ENCODE measurements around the gene RNF217.

Gene RNF217

DNA sequence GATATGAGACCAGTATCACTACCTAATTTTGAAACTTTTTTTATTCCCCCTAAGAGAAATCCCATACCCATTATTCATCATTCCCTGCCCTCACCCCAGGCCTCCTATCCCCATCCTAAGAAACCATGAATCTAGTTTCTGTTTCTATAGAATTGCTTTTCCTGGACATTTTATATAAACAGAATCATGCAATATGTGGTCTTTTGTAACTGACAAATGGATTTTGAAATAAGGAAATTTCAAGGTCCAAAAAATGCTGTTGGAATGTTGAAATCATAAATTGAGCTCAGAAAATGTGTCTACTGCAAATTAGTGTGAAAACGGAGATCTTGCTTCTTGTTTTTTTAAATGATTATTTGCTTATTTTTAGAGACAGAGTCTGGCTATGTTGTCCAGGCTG is 25.1 kb downstream of the RNF217 start:
- Histone ChIP-seq H3K27me3 (ENCODE audit: insufficient read depth, low read length, poor library complexity, severe bottlenecking) (no peaks in the 10 kb centered on the region), H3K4me3 (ENCODE audit: low read length, poor library complexity, severe bottlenecking) (no peak overlapping the region), H4K20me1 (ENCODE audit: insufficient read depth, low read length, poor library complexity, severe bottlenecking) (no peaks in the 10 kb centered on the region), H3K4me2 (ENCODE audit: low read depth, low read length, poor library complexity, severe bottlenecking) (no peak overlapping the region), H2AFZ (ENCODE audit: low read length) (no peak overlapping the region), H3K79me2 (ENCODE audit: insufficient read depth, low read length) (no peaks in the 10 kb centered on the region), H3K9ac (ENCODE audit: low read depth, low read length, poor library complexity, severe bottlenecking) (no peak overlapping the region), H3K4me1 (ENCODE audit: insufficient read depth, low read length, poor library complexity, severe bottlenecking) (no peaks in the 10 kb centered on the region), H3K9me3 (ENCODE audit: insufficient read depth, low read depth, low read length) (no peaks in the 10 kb centered on the region), H3F3A (ENCODE audit: low read depth) (no peaks in the 10 kb centered on the region), H3K36me3 (ENCODE audit: insufficient read depth, low read length) (no peaks in the 10 kb centered on the region), H3K9me2 (replicated peaks; ENCODE audit: low read depth, low read length) (no peaks in the 10 kb centered on the region)
- TF ChIP-seq, protein P1, sequence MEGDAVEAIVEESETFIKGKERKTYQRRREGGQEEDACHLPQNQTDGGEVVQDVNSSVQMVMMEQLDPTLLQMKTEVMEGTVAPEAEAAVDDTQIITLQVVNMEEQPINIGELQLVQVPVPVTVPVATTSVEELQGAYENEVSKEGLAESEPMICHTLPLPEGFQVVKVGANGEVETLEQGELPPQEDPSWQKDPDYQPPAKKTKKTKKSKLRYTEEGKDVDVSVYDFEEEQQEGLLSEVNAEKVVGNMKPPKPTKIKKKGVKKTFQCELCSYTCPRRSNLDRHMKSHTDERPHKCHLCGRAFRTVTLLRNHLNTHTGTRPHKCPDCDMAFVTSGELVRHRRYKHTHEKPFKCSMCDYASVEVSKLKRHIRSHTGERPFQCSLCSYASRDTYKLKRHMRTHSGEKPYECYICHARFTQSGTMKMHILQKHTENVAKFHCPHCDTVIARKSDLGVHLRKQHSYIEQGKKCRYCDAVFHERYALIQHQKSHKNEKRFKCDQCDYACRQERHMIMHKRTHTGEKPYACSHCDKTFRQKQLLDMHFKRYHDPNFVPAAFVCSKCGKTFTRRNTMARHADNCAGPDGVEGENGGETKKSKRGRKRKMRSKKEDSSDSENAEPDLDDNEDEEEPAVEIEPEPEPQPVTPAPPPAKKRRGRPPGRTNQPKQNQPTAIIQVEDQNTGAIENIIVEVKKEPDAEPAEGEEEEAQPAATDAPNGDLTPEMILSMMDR (conservative IDR thresholded peaks at IDR 0.05; ENCODE audit: low read length) = no peak

DNA sequence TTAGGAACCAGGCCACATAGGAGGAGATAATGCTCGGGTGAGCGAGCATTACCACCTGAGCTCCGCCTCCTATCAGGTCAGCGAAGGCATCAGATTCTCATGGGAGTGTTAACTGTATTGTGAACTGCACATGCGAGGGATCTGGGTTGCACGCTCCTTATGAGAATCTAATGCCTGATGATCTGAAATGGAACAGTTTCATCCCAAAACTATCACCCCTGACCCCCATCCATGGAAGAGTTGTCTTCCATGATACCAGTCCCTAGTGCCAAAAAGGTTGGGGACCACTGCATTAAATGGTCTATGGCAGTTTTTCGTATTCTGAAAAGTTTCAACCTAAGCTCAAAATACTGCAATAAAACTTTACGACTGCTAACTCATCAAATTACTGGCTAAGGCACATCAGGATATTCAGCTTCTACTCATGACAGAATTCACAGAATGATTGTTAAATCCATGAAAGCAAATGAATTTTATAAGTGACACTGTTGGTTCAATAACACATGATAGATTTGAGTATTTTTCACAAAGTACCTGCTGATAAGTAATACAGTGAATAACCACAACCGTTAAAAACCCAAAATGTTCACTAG is 25.9 kb downstream of the RNF217 start:
- Histone ChIP-seq H3K36me3 (ENCODE audit: insufficient read depth, low read length) (no peaks in the 10 kb centered on the region), H3K4me3 (ENCODE audit: low read length, poor library complexity, severe bottlenecking) (no peak overlapping the region), H3K9me3 (ENCODE audit: insufficient read depth, low read depth, low read length) (no peaks in the 10 kb centered on the region), H3K9ac (ENCODE audit: low read depth, low read length, poor library complexity, severe bottlenecking) (no peak overlapping the region), H3K4me1 (ENCODE audit: insufficient read depth, low read length, poor library complexity, severe bottlenecking) (no peaks in the 10 kb centered on the region), H3K27me3 (ENCODE audit: insufficient read depth, low read length, poor library complexity, severe bottlenecking) (no peaks in the 10 kb centered on the region), H3F3A (ENCODE audit: low read depth) (no peaks in the 10 kb centered on the region), H3K9me2 (replicated peaks; ENCODE audit: low read depth, low read length) (no peaks in the 10 kb centered on the region), H3K79me2 (ENCODE audit: insufficient read depth, low read length) (no peaks in the 10 kb centered on the region), H3K4me2 (ENCODE audit: low read depth, low read length, poor library complexity, severe bottlenecking) (no peak overlapping the region), H2AFZ (ENCODE audit: low read length) (no peak overlapping the region), H4K20me1 (ENCODE audit: insufficient read depth, low read length, poor library complexity, severe bottlenecking) (no peaks in the 10 kb centered on the region)
- TF ChIP-seq, protein P1 (conservative IDR thresholded peaks at IDR 0.05; ENCODE audit: low read length) = no peak
- TF ChIP-seq EZH2phosphoT487 (IDR thresholded peaks at IDR 0.05; ENCODE audit: borderline replicate concordance) = no peak

DNA sequence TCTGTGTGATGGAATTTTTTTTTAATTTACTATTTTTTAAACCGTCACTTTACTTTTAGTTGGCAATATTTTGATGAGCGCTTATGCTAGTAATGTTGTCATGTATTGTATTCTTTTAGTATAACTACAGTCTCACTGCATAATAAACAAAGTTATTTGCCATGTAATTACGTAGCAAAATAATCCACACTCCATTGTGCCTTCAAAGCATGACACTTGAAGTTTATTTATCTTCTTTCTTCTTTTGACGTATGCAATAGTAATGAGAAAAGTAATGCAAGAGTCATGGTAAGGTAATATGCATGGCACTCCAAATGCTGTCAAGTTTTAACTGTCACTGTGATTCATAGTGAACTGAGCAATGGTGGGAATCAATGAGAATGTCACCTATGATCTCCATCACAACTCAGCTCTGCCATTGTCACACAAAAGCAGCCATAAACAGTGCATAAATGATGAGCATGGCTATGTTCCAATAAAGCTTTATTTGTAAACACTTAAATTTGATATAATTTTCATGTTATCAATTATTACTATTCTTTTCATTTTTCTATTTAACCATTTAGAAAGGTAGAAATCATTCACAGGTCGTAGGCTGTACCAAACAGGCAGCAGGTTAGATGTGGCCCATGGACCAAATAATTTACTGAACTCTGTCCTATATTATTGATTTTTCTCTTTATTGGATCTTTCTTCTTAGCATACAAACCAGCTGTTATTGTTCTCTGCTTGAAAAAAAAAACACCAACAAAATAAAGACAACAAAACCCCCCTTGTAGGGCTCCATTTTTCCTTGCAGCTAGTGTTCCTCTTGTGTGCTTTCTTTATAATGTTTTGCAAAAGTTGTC is 27.1 kb downstream of the RNF217 start:
- no peaks in the 10 kb centered on the region for H3K9me2 ChIP-seq (replicated peaks; ENCODE audit: low read depth, low read length)
- H3K4me3 ChIP-seq (ENCODE audit: low read length, poor library complexity, severe bottlenecking) = no peak overlapping the region
- H3K9me3 ChIP-seq (ENCODE audit: insufficient read depth, low read depth, low read length) = no peaks in the 10 kb centered on the region
- no peak overlapping the region for H2AFZ ChIP-seq (ENCODE audit: low read length)
- H3K79me2 ChIP-seq (ENCODE audit: insufficient read depth, low read length) = no peaks in the 10 kb centered on the region
- no peaks in the 10 kb centered on the region for H4K20me1 ChIP-seq (ENCODE audit: insufficient read depth, low read length, poor library complexity, severe bottlenecking)
- H3F3A ChIP-seq (ENCODE audit: low read depth) = no peaks in the 10 kb centered on the region
- H3K4me2 ChIP-seq (ENCODE audit: low read depth, low read length, poor library complexity, severe bottlenecking) = no peak overlapping the region
- H3K27me3 ChIP-seq (ENCODE audit: insufficient read depth, low read length, poor library complexity, severe bottlenecking) = no peaks in the 10 kb centered on the region
- no peak overlapping the region for H3K9ac ChIP-seq (ENCODE audit: low read depth, low read length, poor library complexity, severe bottlenecking)
- no peaks in the 10 kb centered on the region for H3K4me1 ChIP-seq (ENCODE audit: insufficient read depth, low read length, poor library complexity, severe bottlenecking)
- no peaks in the 10 kb centered on the region for H3K36me3 ChIP-seq (ENCODE audit: insufficient read depth, low read length)
- TF ChIP-seq EZH2phosphoT487 (IDR thresholded peaks at IDR 0.05; ENCODE audit: borderline replicate concordance) = no peak
- TF ChIP-seq, protein P1 (conservative IDR thresholded peaks at IDR 0.05; ENCODE audit: low read length) = no peak

Data from Loucy (cell line).